NCI-H2196 (cell line): ENCODE data around the gene PCSK2.

Experiments
- DNase-seq: peaks from one replicate; lab custom pipeline; 2025; ENCODE audit not compliant: unreplicated experiment; lab: John Stamatoyannopoulos, UW

PCSK2 gene

DNA sequence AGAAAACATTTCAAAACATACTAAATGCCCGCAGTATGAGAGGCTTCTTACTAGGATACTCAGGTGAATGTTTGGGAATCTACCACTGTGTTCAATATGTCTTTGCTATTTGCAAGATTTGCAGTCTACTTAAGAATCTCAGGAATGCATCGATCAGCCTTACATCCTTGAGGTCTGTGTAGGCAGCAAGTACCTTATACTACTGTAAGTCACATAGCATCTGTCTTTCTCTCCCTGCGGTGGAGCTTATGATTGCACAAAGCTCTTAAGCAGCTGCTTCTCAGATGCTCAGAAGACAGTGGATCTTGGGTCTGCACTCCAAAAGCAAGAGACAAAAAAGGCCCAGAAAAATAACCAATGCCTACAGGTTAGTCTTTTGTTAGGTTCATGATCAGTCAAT, 21.4 kb downstream of the PCSK2 start:
- DNase-seq, result no peak

DNA sequence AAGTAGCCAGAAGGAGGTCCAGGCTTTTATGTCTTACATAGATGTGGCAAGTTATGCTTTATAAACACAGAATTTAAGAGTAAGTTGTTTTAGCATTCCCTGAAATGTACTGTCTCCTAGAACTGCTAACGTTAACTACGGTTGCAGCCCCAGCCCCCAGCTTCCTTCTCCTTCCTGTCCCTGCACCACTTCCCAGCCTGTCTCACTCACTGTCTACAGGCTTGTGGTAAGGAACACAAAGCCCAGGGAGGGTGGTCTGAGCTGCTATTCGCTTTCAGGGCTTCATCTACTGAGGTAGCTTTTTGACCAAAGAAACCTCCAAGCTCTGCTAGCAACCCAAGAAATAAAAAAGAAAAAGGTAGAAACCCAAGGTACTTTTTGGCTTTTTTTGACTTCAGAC, 35.9 kb downstream of the PCSK2 start:
- DNase-seq, result no peak

DNA sequence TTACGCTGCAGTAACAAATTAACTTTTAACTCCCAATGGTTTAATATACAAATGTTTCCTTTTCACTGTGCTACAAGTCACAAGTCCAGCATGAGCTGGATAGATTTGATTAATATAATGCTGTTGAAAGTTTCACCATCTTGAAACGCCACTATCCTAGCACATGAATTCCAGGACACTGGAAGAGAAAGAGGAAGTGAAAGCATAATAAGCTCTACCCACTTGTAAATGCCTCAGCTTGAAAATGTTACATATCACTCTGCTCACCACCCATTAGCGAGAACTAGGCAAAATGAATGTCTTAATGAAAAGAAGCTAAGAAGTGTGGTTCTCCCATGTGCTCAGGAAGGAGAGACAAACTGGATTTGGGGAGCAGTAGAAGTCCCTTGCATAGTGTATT, 46.9 kb downstream of the PCSK2 start:
- no peak for DNase-seq

DNA sequence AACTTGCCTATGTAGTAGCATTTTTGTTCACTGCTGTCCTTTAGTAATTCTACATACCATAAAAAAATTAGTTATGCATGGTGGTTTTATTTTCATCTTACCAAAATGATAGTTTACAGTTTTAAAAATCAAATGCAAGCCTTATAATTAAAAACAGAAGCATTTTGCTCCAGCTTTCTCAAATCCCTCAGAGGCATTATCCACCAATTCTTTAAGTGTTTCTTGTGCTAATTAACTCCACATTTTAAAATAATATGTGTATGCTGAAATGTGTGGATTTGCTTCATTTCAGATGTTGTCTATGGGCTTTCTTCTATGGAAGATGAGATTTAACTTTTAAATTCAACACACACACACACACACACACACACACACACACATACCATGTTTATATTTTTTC, 49.3 kb downstream of the PCSK2 start:
- DNase-seq, result no peak

DNA sequence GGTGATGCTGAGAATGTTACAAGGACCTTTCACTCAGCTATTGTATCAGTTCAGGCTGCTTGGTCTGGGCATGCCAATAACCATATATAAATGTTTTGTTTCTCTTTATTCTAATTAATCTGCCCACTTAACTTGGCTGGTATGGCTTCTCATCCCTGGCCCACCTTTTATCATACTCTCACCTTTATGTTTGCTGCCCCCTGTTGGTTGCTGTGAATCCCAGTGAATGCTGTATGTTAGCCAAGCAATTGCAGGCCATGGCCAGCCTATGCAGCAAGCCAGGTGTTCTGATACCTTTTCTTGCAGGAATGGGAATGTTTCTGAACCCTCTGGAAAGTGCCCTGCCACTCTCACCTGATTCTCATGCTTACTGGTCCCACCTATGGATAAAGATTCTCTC, 54.6 kb downstream of the PCSK2 start:
- no peak for DNase-seq

DNA sequence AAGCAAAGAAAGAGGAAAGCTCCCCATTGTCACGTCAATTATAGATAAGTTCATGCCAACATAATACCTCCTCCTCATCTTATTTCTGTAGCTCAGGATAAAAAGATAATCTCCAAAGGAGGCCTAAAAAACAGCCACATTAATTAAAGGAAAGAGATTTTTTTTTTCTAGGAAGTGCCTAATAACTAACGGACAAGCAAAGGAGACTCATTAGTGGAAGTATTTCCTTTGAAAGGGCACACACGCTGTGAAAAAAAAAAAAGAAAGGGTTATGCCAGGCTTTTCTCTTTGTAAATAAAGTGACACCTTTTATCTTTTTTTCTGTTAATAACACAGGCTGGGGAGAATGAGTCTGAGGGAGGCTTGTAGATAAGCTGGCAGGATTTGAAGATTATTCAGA, 55.7 kb downstream of the PCSK2 start:
- no peak for DNase-seq

DNA sequence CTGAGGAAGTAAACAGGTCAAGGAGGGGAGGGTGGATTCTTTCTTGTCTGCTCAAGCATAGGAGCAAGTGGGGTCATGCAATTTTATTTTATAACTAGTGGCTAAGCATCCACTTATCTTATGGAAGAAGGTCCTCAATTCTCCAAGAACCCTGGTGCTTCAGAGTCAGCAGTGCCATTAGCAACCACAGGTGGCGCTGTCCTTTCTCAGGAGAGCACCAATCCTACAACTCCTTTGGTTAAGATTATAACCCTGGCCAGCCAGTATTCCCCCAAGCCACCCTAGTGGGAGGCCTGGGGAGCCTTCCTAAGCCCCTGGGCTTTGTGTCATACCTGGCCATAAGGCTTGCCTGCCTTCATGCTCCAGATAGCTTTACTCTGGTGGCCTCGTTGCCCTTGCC, 60.7 kb downstream of the PCSK2 start:
- DNase-seq, result no peak

DNA sequence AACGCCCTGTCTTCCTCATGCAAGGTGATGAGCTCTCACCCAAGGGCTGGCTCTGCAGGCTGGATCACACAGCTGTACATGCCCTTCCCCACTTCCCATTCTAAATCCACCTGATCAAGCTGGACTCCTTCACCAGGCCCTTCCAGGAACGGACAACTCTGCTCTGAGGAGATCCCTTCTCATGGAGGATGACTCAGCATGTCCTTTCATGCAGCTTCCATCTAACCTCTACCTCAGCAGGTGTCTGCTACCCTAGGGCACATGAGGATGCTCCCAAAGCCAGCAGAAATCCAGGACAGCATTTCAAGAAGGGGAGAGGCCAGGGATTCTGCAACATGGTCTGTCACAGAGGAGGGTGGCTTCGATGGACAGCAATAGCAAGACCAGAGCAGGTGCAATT, 61.2 kb downstream of the PCSK2 start:
- no peak for DNase-seq

DNA sequence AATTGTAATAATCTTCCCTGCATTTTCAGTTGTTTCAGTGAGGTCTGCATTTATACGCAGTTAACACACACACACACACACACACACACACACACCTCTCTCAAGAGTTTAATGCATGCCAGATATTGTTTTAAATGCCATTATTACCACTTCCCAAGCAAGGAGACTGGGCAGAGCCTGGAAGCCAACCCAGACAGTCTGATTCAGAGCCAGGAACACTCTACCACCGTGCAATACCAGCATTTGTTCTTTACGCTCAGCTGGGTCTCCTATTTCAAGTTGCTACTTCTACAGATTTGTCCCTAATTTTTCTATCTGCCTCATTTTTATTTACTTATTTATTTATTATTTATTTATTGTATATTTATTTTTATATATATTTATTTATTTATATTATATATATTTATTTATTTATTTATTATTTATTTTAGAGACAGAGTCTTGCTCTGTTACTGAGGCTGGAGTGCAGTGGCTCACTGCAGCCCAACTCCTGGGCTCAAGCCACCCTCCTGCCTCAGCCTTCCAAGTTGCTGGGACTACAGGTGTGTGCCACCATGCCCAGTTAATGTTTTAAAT, 68.4 kb downstream of the PCSK2 start:
- no peak for DNase-seq

DNA sequence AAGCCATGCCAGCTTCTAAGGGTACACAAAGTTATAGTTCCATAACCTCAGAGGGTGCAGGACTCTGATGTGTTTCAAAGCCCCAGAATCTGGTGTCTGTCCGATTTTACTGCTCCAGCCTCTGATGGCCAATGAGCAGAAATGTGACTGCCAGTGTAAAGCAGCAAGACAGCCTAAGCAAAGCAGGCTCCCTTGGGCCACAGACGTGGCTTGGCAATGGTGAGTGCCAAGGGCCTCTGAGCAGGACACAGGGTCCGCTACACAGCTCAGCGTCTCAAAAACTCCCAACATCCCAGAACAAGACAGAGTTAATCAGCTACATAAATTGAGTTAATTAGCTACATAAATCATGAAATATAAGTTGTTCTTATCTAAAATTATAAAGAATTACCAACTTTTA, 69.2 kb downstream of the PCSK2 start:
- DNase-seq, result no peak

DNA sequence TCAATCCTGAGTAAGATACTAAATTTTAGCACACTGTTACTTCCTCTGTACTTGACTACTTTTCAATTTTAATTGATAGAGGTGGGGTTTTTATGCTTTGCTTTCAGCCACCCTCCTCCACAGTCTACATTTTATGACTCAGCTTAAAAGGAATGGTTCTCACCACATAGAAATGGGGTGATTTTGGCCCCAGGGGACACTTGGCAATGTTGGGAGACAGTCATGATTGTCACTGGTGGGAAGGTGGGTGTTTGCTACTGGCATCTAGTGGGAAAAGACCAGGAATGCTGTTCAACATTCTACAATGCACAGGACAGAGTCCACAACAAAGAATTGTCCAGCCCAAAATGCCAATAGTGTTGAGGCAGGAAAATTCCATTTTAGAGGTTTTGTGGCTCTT, 71.3 kb downstream of the PCSK2 start:
- no peak for DNase-seq

DNA sequence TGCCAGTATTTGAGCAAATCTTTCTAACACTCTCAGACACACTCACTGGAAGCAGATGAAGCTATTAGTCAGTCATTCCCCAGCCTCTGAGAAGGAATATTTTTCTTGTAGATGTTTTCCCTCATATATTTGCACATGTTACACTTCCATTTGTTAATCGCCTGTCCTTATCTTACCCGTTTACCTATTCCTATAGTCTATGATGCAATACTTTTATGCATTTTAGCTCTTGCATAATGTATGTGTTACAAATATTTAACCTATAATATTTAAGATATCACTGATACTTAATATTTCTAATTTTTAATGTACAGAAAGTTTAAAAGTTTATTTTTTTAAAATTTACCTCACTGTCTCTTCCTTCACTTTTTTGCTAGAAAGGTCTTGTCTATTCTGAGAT, 71.9 kb downstream of the PCSK2 start:
- DNase-seq, result no peak

DNA sequence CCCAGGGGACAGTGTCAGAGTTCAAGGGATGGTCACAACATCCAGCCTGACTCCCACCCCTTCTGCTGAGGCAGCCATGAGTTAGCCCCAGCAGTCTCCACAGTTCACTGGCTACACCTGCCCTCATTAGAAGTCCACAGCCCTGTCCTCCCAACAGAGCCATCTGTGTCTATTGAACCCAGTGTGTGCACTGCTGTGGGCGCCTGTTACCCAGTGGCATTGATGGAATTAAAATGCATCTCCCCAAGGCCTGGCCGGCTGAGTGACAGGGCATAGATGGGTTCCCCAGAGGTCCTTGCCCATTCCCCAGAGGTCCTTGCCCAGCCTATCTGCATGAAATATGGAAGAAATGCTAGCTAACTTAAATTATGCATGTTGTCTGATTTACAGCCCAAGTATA, 73.3 kb downstream of the PCSK2 start:
- DNase-seq, result no peak

DNA sequence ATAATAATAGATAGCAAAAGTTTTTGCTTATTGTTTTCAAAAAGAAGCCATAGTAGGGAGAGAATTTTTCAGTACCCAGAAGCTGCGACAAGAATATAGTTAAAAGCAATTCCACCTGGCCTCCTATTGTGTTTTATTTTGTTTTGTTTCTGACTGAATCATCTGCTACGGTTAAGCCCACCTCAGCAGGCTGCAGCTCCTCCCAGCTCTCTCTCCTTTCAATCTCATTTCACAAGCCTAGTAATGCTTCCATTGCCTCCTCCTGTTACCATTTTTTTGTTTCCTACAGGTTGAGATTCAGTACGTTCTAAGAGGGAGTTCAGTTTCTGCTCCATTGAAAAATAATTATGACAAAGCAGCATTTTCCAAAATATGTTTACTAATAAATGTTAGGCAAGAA, 77.9 kb downstream of the PCSK2 start:
- DNase-seq, result no peak

DNA sequence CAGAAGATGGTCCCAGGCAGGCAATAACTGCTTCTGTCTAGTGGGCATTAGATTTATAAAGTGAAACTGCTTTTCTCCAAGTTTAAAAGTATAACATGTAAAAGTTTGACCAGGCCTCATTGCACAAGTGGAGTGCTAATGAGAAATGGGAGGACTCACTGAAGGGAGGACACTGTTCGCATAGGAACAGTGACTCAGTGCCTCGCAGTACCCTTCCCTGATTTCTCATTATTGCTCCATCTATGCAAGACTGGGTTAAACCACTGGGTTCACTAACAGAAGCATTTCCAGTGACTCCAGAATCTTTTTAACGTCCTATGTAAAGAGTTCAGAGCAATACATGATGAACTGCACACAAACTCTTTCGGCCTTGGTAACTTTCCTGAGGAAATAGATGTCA, 79.6 kb downstream of the PCSK2 start:
- DNase-seq, result no peak

DNA sequence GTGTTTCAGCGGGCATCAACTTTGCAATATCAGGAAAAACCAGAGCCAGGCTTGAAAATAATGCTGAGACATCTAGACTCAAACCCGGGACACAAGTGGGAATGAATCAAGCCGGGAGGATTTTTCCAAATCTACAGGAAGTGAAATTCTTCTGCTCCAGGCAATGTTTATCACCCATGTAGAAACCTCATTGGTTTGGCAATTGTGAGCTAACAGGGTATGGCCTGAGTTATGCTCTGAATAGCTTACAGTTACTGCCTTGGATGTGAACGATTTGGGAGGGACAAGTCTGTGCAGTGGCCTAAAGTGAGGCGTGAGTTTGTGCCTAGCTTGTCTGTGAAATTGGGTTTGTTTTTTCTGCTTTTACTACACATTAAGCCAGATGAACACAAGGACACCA, 87.4 kb downstream of the PCSK2 start:
- DNase-seq, result no peak

DNA sequence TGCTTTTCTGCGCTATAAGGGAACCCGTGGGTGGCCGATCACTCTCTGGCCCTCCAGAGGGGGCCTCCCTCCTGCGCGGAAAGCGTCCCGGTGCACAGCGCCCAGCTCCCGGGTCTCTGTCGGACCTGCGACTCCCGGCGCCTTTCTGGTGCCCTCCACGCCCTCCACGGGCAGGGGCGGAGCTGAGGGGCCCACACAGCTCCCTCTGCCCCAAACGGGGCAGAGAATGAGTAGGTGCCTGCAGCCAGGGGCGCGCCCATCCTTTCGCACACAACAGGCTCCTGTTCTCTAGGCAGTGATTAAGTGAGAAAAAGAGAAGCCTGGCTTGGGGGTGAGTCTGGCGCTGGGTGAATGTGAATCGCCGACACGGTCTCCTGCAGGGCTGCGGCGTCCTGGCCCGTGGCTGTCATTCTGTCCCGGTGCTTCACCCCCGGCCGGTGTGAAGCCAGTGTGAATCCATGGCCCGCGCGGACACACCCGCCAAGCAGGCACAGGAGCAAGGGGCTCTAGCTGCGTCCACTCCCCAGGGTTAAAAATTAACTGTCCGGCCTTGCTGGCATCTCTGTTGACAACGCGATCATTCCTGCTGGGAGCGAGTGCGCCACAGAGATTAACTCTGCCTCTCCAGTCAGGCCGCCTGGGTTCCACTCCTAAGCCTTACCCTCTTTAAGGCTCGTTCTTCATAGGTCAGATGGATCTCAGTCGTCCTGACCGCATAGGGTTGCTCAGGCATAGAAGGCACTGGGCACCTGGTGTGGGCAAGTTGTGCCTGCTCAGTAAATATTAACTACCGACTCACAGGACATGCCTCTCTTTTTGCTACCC, 88.8 kb downstream of the PCSK2 start:
- DNase-seq, result no peak

DNA sequence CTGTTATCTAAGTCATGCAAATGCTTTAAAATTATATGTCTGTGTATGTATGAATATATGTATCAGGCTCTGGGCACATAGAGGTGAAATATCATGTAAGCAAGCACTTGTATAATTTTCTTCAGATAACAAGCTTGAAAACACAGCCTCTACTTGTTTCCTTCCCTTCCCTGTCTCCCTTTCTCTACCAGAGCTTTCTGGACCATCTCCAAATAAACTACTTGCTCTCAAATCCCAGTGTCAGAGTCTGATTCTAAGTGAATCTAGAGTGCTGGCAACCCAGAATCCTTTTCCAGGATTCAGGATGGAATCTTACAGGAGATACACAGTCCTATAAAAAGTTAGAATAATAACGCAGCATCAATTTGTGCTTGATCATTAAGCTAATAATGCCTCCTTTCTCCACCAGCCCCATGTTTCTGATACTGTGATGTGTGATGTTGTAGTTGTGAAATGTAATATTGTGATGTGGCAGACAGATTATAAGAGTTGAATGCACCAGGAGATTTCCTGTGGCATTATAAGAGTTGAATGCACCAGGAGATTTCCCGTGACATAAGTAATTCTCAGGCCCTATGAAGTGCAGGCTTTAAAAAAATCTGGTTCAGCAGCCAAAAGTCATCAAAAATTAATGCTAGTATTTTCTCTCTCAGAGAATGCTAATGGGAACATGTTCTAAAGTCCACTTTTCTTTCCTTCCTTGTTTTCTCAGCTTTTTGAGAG, 89.6 kb downstream of the PCSK2 start:
- no peak for DNase-seq

DNA sequence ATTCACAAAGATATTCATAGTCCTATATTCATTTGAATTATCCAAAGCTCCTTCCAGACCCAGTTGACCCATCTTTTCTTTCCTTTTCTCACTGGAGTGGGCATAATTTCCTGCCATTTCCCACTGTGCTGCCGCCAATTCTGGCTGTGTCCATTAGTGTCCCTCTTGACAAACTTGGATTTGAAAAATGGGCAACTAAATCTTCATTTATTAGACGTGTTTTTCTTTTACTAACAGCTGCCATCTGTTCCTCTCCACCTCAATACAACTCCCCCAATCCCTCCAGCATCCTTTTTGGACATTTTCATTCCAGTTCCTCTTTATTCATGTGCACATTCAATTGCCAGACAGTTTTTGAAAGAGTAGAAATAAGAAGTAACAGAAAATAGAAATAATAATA, 90.5 kb downstream of the PCSK2 start:
- DNase-seq, result no peak

DNA sequence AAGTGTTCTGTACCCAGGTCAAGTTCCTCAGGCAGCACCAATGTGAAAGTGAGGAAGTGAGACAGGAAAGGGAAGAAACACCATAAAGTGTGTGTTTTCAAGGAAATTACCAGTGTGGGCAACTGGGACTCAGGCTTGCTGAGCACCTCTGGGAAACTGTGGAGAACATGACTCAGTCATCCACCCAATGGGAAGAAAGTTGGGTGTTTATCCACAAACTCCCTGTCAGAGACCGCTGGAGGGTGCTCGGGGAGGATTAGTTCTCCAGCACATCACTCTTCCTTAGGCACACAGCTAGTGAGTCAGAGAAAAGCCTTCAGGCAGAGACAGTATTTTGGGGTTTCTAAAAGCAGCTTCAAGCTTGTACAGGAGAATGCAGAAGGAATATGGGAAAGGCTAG, 93.6 kb downstream of the PCSK2 start:
- no peak for DNase-seq

DNA sequence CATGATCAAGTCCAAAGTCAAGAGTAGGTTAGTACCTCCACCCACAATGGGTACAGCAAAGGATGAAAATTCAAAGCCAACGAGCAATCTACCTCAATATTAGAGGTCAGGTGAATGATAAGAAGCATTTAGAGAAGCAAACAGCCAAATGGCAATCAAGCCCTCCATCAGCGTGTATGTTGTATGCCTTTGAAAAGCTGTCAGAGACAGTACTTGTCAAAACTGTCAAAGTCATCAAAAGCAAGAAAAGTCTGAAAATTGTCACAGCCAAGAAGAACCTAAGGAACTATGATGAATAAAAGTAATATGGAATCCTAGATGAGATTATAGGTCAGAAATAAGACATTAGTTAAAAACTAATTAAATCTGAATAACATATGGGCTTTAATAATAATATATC, 99.3 kb downstream of the PCSK2 start:
- no peak for DNase-seq
